NCI-H2227 treated with DMSO at 0.1 percent for 48 hours (cell line): ENCODE results near the gene DDX47.
"Not testable (repeated sequence)": the region's sequence is repeated elsewhere in the genome, so short reads cannot be mapped to it uniquely, and the experiment has no call there.

Source experiments
- DNase-seq: peaks from one replicate; lab custom pipeline; 2025; lab: John Stamatoyannopoulos, UW

The DDX47 gene

DNA sequence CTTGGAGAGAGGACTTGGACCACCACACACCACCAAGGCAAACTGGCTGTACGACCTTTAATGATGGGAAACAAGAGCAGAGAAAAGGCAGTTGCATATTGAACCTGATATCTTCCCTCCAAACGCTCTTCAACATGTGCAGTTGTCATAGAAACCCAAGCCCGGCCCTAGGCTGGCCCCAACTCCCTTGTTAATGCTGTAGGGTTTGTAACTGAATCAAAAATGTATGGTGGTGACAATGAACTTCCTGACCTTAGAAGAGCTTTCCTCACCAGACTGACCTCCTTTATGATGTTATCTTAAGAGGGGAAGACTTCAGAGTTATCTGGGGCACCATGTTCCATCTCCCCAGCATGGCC is 15.4 kb upstream of the DDX47 start:
- DNase-seq = no peak

DNA sequence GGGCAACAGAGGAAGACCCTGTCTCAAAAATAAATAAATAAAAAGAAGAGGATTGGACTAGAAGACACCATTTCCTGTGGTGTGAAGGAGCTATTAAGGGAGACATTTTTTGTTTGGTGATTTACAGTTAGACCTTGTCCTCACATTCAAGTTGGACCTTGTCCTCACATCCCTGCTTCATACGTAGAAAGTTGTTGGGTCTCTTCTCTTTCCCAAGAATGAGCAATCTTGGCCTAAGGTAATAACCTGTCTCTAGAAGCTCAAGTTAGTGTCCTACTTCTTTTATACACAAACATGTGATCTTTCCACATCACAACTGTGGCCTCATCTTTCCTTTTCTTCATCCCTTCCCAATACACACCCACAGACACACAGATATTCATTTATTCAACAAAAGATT is 14.7 kb upstream of the DDX47 start:
- DNase-seq = no peak

DNA sequence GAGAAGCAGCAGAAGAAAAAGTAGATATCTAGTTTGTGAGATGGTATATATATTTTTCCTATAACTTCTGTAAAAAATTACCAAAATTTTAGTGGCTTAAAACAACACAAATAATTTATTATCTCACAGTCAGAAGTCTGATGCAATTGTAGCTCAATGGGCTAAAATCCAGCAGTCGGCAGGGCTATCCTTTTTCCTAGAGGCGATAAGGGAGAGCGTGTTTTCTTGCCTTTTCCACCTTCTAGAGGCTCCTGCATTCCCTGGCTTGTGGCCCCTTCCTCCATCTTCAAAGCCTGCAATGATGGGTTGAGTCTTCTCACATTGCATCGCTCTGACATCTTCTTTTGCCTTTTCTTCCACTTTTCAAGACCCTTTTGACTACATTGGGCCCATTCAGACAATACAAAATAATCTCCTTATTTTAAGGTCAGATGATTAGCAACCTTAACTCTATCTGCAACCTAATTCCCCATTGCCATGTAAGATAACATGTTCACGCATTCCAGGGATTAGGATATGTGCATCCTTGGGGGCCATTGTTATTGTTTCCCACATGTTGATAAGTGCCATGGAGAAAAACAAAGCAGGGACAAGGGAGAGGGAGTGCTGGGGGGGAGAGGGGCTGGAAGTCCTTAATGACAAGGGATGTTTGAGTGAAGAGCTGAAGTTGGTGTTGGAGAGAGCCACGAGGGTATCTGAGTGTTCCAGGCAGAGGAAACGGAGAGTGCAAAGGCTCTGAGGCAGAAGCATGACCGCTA is 13.8 kb upstream of the DDX47 start:
- no peak for DNase-seq

DNA sequence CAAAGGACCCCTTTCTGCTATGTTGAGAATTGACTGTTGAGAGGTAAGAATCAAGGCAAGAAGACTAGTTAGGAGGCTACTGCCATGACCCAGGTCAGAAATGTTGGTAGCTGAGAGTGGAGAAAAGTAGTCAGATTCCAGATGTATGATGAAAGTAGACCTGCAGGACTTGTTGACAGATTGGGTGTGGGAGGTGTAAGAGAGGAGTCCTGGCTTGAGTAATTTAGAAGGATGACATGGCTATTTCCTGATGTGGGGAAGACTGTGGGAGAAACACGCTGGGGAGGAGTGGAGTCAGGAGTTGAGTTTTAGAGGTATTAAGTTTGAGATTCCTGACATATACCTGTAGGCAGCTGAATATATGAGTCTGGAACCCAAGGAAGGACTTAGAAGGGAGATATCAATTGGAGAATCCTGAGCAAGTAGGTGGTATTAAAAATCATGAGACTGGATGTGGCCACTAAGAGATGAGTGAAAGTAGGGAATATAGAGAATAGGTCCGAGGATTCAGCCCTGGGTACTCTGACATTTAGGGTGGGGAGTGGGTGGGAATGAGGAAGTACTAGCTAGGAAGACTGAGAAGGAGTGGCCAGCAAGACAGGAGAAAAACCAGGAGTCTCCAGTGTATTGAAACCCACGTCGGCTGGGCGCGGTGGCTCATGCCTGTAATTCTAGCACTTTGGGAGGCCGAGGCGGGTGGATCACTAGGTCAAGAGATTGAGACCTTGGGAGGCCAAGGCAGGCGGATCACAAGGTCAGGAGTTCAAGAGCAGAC is 12.6 kb upstream of the DDX47 start:
- no peak for DNase-seq

DNA sequence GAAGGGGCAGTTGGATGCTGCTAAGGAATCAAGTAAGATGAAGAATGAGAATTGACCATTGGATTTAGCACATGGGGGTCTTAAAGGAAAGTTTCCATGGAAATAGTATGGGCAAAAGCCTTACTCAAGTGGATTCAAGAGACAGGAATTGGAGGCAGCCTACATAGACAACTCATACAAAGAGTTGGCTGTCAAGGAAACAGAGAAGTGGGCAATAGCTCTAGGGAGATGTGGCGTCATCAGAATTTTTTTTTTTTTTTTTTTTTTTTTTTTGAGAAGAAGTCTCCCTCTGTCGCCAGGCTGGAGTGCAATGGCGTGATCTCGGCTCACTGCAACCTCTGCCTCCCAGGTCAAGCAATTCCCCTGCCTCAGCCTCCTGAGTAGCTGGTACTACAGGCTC is 11.5 kb upstream of the DDX47 start:
- not testable (repeated sequence) for DNase-seq

DNA sequence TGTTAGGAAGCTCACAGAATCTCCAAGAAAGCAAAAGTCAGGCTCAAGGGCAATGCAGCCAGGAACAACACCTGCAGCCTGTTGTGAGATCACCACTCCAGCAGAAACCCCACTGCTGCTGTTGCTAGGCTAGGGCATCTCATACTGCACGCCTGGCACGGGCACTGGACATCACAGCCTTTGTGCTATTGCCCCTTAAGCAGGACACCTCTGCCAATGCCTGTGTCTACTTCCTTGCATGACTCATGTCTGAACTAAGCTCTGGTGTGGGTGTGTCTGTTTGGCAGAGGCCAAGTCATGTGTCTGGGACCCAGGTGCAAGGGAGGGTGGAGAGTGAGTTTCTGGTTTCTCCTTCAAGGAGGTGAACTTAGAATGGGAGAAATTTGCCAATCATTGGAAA is 10.0 kb upstream of the DDX47 start:
- no peak for DNase-seq

DNA sequence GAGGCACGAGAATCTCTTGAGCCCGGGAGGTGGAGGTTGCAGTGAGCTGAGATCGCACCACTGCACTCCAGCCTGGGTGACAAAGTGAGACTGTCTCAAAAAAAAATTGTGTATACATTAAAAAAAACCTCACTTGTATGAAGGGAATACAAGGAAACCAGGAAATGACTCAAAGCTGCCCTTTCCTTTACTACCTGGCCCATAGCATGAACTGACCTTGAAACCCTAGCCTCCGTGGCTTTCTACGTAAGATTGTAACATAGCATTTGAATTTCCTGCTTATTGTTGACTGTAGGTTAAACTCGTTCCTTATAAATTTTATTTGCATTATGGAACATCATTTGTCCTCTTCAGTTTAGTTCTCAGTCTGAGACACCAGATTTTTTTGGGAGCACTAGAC is 9.1 kb upstream of the DDX47 start:
- no peak for DNase-seq

DNA sequence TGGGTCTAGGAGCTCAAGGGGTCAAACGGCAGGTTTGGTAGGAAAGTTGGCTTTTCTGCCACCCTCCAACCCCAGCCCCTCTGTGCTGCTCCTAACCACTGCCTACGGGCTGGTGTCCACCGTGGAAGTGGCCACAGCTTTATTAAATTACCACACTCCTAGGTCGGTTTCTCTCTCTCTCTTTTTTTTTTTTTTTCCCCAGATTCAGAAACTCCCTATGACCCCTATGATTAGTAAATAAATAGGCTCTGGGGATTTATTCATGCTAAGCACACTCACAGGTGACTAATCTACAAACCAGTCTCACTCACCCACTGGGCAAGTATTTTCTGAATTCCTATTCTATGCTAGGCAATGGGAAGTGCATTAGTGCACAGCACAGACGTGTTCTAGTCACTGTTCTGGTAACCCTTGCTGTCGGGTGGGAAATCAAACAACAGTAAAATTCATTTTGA is 8.7 kb upstream of the DDX47 start:
- no peak for DNase-seq

DNA sequence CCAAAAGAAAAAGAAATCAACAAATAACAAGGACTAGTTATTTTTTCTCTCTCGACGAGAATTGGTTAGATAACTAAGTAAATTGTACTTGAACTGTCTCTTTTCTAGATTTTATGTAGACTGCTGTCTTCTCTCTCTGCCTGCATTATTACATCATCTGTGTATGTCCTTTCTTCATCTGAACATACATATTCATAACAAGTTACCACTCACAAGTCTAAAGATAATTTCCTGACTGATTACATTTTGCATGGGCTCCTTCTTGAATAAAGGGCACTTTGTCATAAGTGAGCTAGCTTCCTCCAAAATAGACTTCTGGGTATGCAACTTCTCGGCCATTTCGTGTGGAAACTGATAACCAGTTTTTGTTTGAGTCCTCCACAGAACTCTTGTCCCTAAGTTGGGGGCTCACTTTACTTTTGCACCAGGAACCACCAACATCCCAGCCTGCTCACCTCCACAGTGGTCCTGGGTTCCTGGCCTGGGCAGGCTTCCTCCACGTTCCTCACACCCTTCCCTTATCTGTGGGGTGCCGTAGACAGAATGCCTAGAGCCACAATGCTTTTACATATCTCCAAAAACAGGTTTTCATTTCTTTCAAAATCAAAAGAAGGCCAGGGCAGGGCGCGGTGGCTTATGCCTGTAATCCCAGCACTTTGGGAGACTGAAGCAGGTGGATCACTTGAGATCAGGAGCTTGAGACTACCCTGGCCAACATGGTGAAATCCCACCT is 6.2 kb upstream of the DDX47 start:
- DNase-seq = no peak

DNA sequence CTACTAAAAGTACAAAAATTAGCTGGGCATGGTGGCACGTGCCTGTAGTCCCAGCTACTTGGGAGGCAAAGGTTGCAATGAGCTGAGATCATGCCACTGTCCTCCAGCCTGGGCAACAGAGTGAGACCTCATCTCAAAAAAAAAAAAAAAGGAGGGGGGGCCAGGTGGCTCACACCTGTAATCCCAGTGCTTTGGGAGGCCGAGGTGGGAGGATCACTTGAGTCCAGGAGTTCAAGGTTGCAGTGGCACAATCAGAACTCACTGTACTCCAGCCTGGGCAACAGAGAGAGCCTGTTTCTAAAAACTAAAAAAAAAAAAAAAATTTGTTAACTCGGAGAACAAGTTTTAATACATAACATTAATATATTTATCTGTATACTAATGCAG is 5.6 kb upstream of the DDX47 start:
- not testable (repeated sequence) for DNase-seq

DNA sequence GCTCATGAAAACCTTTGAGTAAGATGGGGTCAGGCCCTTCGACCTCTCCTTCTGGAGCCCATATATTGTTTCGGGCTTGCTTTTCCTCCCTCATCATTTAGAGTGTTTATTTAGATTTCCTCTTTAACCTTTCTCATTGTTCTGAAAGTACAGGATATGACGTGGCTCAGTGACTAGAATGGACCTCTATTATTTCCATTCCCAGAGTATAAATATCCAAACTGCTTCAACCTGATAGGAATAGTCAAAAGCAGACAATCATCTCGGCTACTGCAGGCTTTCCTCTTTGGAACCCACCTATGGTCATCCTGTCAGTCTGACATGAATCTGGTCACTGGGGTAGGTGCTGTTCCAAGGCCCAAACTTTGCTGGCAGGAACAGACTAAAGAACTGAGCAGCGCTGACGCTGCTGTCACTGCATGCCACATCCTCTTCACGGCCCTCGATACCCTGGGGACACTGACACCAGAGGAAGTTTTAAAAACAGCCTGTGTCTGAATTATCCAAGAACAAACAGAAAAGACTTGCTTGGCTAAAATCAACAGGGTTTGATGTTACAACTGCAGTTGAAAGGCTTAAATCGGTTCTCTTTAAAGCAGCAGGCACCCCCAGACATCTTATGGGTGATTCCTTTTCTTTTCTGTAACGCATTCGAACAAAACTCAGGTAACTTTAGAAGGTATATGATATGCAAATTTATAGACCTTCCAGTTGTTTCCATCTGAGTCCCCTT is 5.0 kb upstream of the DDX47 start:
- DNase-seq = no peak

DNA sequence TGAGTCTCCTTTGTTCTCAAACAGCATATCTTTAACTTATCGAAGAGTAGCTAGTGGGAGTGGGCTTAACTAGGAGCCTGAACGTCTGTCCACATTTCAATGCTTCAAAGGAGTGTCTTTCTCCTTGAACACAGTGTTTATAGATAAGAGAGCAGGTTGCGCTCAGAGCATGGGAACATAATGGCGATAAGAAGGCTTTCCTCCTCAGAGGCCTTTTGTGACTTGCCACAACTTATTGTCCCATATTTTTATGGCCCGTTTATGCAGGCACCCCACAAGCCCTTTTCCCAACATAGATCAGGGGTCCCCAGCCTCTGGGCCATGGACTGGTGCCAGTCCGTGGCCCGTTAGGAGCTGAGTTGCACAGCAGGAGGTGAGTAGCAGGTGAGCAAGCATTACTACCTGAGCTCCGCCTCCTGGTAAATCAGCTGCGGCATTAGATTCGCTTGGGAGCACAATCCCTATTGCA is 2.6 kb upstream of the DDX47 start:
- no peak for DNase-seq

DNA sequence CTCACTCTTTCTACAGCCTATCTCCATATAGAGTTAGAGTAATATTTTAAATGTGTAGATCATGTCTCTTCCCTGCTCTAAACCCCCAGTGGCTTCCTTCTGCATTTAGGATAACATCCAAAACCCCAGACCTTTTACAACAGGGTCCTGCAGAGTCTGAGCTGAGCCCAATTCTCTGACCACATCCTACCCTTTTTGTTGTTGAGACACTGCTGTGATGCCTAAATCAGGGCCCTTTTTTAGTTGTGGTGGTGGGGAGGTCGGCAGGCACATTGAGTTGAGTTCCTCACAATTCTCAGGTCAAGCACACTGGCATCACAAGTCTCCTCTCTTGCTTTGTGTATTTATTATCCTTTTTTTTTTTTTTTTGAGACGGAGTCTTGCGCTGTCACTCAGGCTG is 1.8 kb upstream of the DDX47 start:
- DNase-seq = no peak

DNA sequence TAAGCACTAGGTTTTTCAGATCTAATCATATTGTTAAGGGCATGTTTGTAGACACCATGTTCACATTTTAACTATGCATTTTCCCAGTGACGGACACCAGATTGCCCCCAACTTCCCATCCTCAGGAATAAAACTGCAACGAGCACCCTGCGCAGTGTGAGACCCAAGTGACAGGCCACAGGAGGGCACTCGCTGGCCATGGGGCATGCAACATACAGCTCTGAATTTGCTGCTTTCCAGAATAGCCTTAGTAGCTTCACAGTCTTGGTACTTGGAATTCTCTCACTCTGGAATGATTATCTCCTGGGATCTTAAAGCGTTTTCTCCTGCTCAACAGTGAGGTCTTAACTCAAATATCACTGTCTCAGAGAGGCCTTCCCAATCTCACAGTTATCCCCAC is 972 bp upstream of the DDX47 start:
- no peak for DNase-seq

DNA sequence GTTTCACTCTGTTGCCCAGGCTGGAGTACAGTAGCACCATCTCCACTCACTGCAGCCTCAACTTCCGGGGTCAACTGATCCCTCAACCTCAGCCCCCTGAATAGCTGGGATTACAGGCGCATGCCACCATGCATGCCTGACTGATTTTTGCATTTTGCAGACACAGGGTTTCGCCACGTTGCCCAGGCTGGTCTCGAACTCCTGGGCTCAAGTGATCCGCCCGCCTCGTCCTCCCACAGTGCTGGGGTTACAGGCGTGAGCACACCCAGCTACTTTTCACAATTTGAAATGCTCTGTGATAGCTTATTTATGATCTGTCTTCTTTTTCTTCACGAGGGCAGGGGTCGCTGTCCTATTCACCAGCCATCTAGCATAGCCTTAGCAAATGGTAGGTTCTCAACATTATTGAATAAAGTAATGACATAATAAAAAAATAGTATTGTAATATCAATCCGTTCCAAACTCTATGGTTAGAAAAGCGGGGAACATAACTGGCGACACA is 477 bp upstream of the DDX47 start:
- DNase-seq = no peak

DNA sequence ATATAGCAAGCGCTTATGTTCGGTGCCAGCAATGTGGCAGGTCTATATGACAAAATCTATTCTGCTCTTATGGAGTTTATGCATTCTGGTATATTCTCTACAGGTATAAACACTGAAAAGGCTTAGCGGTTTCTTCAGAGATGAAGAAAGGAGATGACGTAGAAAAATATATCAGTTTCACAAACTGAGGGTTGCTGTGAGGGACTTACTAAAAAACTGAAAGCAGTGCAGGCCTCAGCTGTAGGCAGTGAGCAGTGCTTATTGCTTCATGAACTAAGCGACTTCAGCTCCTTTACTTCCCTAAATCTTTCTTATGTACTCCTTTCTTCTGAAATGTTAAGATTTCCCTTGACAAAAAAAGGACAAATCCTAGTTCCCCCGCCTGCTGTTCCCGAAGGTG is 4.5 kb downstream of the DDX47 start:
- DNase-seq = no peak

DNA sequence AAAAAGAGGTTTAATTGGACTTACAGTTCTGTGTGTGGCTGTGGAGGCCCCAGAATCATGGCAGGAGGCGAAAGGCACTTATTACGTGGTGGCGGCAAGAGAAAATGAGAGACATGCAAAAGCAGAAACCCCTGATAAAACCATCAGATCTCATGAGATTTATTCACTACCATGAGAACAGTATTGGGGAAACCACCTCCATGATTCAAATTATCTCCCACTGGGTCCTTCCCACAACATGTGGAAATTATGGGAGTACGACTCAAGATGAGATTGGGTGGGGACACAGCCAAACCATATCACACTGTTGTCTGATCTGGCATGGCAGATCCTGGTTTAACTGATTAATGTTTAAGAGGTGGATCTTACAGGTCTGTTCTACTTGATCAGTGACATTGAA is 5.6 kb downstream of the DDX47 start:
- DNase-seq = no peak

DNA sequence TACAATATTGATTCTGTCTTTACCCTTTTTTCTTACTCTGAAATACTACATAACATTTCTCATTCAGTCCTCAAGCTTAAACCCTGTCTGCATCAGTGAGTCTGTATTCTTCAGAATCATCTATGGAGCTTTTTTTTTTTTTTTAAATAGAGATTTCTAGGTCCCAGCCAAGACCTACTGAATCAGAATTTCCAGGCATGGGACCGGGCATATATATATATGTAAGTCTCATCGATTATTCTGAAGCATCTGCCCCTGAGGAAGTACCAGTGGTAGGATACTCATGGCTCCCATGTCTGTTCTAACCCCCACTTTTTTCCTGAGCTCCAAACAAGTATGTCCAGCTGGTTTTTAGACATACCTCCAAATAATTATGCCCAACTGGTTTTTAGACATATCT is 6.1 kb downstream of the DDX47 start:
- DNase-seq = no peak

DNA sequence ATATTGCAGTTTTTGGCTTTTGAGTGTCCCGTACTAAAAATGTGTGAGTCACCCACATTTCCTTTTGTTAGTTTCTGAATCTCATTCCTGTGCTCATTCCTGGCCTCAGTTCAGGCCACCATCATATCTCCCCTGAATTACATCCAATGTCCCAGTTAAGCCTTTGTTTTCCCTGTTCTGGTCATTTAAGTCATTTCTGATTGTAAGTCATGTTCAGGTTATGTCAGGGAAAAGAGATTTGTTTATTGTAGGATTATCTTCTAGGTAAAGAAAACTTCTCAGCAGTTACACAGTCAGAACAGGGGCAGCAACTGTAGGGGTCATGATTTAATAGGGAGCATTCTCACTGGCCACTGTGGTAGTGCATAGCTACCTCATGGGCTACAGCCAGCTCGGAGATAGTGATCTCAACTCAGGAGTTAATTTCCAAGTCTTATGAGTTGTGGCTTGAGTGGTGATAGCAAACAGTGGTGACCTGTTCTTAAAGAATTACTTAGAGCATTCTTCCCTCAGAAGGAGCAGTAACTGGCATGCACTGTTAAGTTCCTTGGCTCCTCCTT is 6.7 kb downstream of the DDX47 start:
- DNase-seq = no peak

DNA sequence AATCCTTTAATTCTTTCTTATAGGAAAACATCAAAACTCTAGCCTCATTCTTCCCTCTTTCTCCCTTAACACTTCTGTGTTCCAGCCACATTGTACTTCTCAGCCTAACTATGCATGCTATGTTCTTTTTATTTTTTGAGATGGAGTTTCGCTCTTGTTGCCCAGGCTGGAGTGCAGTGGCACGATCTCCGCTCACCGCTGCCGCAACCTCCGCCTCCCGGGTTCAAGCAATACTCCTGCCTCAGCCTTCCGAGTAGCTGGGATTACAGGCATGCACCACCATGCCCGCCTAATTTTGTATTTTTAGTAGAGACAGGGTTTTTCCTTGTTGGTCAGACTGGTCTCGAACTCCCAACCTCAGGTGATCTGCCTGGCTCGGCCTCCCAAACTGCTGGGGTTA is 7.2 kb downstream of the DDX47 start:
- not testable (repeated sequence) for DNase-seq

DNA sequence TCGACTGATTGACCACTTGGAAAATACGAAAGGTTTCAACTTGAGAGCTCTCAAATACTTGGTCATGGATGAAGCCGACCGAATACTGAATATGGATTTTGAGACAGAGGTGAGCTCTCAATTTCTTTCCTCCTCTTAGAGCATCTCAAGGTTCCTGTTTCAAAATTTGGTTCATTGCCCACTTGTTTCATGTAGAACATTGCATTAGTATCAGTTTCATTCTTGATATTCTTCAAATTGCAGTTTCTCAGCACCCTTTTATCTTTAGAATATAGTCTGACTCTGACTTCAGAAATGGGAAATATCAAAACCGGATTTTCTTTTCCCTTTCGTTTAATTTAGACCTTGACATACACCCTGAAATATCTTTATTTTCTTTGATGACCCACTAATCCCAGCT is 8.8 kb downstream of the DDX47 start:
- no peak for DNase-seq

DNA sequence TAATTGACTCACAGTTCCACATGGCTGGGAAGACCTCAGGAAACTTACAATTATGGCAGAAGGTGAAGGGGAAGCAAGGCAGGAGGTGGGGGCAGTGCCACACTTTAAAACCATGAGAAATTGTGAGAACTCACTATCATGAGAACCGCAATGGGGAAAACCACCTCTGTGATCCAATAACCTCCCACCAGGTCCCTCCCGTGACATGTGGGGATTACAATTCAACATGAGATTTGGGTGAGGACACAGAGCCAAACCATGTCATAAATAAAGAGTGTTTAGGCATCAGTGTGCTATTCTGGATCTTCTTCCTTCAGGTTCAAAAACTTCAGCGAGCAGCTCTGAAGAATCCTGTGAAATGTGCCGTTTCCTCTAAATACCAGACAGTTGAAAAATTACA is 9.7 kb downstream of the DDX47 start:
- DNase-seq = no peak
